GM12878 (cell line): ENCODE data around the gene CYP46A1. TPM values are rescaled to one million over a fixed set of nuclear protein-coding genes. Genes with fewer than 3 reads are reported as not detected.

Source experiments
- ATAC-seq: fragments of 200-7000 bp; cut with Tn5 transposase; 3 replicates; pipeline ENCODE4 v1.9.1; 2020; ENCODE audit warnings: mild to moderate bottlenecking, moderate library complexity
- BruUV-seq: library from RNA; stranded (reverse); fragments of 400-500 nt; replicated peaks from 2 replicates; lab custom pipeline; 2021; lab: Mats Ljungman, UMichigan
- CTCF ChIA-PET: fragments of 300-600 bp; sonication (Branson Sonifier 250); formaldehyde crosslinking; extraction: SDS; loops from one replicate; lab custom pipeline; 2021; ENCODE audit warnings: inconsistent platforms; lab: Yijun Ruan, JAX
- POLR2A ChIA-PET: fragments of 350-600 bp; formaldehyde crosslinking; extraction: SDS; loops from one replicate; lab custom pipeline; 2021; ENCODE audit warnings: inconsistent platforms; lab: Charles Lee
- RAD21 ChIA-PET: fragments of 300-600 bp; sonication (Branson Sonifier 250); formaldehyde crosslinking; loops from one replicate; lab custom pipeline; 2023; ENCODE audit warnings: antibody characterized with exemption; ENCODE audit not compliant: unreplicated experiment; lab: Charles Lee
- SMC1A ChIA-PET: fragments of 300-600 bp; sonication (Branson Sonifier 250); formaldehyde crosslinking; loops from one replicate; lab custom pipeline; 2023; ENCODE audit not compliant: unreplicated experiment, uncharacterized antibody; lab: Charles Lee
- DNase-seq: peaks from one replicate; pipeline ENCODE4 v3.0.0-alpha.2; 2011; ENCODE audit warnings: low read depth, low spot score
- FAIRE-seq: peaks from 3 replicates; lab custom pipeline; 2011; peaks lifted over from hg19 to GRCh38; lab: Jason Lieb, UNC
- H2AFZ ChIP-seq: 2 replicates; pipeline ENCODE4 v1.6.0; 2011; ENCODE audit warnings: low read depth, low read length, control low read depth; ENCODE audit not compliant: control insufficient read depth
- H3K27ac ChIP-seq: 2 replicates; pipeline ENCODE4 v1.5.1; 2011; ENCODE audit warnings: control low read depth; ENCODE audit not compliant: control insufficient read depth, insufficient read depth
- H3K27me3 ChIP-seq, 2 experiments: replicated peaks in 1 of 2; 2 replicates each; pipeline versions ENCODE4 v1.6.0 to v1.6.1; 2011; ENCODE audit warnings: low read length in 1 of 2; ENCODE audit not compliant: control insufficient read depth in 2 of 2, insufficient read depth in 2 of 2
- H3K36me3 ChIP-seq, 2 experiments: 2 replicates each; pipeline ENCODE4 v1.5.1; 2011; ENCODE audit warnings: low read length in 1 of 2; ENCODE audit not compliant: control insufficient read depth in 2 of 2, insufficient read depth in 2 of 2
- H3K4me1 ChIP-seq: 2 replicates; pipeline ENCODE4 v1.6.1; 2011; ENCODE audit warnings: mild to moderate bottlenecking, low read length, moderate library complexity, mixed read lengths; ENCODE audit not compliant: control insufficient read depth, insufficient read depth
- H3K4me2 ChIP-seq: 2 replicates; pipeline ENCODE4 v1.6.0; 2011; ENCODE audit warnings: control low read depth; ENCODE audit not compliant: control insufficient read depth, insufficient read depth
- H3K4me3 ChIP-seq: fragments of 200-600 bp; sonication (generic); 2 replicates; pipeline ENCODE4 v1.5.1; 2016
- H3K79me2 ChIP-seq: 2 replicates; pipeline ENCODE4 v1.6.0; 2011; ENCODE audit warnings: low read length; ENCODE audit not compliant: control insufficient read depth, insufficient read depth
- H3K9ac ChIP-seq: 2 replicates; pipeline ENCODE4 v1.8.0; 2011; ENCODE audit warnings: low read length, control low read depth, mixed read lengths; ENCODE audit not compliant: control insufficient read depth, insufficient read depth
- H3K9me3 ChIP-seq: replicated peaks from 3 replicates; pipeline ENCODE4 v1.5.1; 2011; ENCODE audit warnings: mild to moderate bottlenecking, low read length; ENCODE audit not compliant: control insufficient read depth, insufficient read depth
- H4K20me1 ChIP-seq: 2 replicates; pipeline ENCODE4 v1.6.0; 2011; ENCODE audit not compliant: control insufficient read depth, insufficient read depth
- BMI1 ChIP-seq: fragments of 450-650 bp; IDR thresholded peaks from 2 replicates; pipeline ENCODE4 v1.6.1; 2016; ENCODE audit warnings: mild to moderate bottlenecking, moderate library complexity, borderline replicate concordance
- CBFB ChIP-seq: IDR thresholded peaks from 2 replicates; pipeline ENCODE4 v1.6.1; 2016; ENCODE audit warnings: antibody characterized with exemption, low read depth
- CREB1 ChIP-seq: IDR thresholded peaks from 2 replicates; pipeline ENCODE4 v1.6.1; 2012; ENCODE audit warnings: low read depth, mild to moderate bottlenecking, inconsistent platforms
- EP300 ChIP-seq, 2 experiments: fragments of 150-350 bp in 1 of 2; IDR thresholded peaks; 2 replicates each; pipeline ENCODE4 v1.6.1; 2011 to 2012; ENCODE audit warnings: low read depth in 2 of 2, low read length in 2 of 2, borderline replicate concordance in 1 of 2, improper control_type of control experiment in 1 of 2, inconsistent platforms in 1 of 2; ENCODE audit not compliant: control insufficient read depth in 1 of 2
- NFIC ChIP-seq: IDR thresholded peaks from 2 replicates; pipeline ENCODE4 v1.6.1; 2012; ENCODE audit warnings: low read depth, mild to moderate bottlenecking, inconsistent platforms, low read length, moderate library complexity
- NFYA ChIP-seq: IDR thresholded peaks from 2 replicates; pipeline ENCODE4 v1.6.1; 2011; ENCODE audit warnings: low read depth, mild to moderate bottlenecking, low read length, improper control_type of control experiment, borderline replicate concordance
- NKRF ChIP-seq: fragments of 450-650 bp; conservative IDR thresholded peaks from 2 replicates; pipeline ENCODE4 v1.6.1; 2017; ENCODE audit warnings: mild to moderate bottlenecking, moderate library complexity
- NR2C1 ChIP-seq: fragments of 450-650 bp; IDR thresholded peaks from 2 replicates; pipeline ENCODE4 v1.6.1; 2017; ENCODE audit warnings: antibody characterized with exemption, mild to moderate bottlenecking, moderate library complexity
- RAD51 ChIP-seq: fragments of 450-650 bp; IDR thresholded peaks from 2 replicates; pipeline ENCODE4 v1.6.1; 2016; ENCODE audit warnings: moderate library complexity, mild to moderate bottlenecking, inconsistent platforms
- RBBP5 ChIP-seq: fragments of 200-600 bp; sonication (generic); conservative IDR thresholded peaks from 2 replicates; pipeline ENCODE4 v1.6.1; 2016
- SMAD5 ChIP-seq: IDR thresholded peaks from 2 replicates; pipeline ENCODE4 v1.6.1; 2016; ENCODE audit warnings: antibody characterized with exemption, low read depth
- SMC3 ChIP-seq: IDR thresholded peaks from 2 replicates; pipeline ENCODE4 v1.6.1; 2011; ENCODE audit warnings: low read length, improper control_type of control experiment, borderline replicate concordance
- TARDBP ChIP-seq: IDR thresholded peaks from 2 replicates; pipeline ENCODE4 v1.6.1; 2016; ENCODE audit warnings: borderline replicate concordance
- ZBTB33 ChIP-seq: fragments of 450-650 bp; IDR thresholded peaks from 2 replicates; pipeline ENCODE4 v1.6.1; 2017; ENCODE audit warnings: mild to moderate bottlenecking
- ZNF217 ChIP-seq: fragments of 450-650 bp; IDR thresholded peaks from 2 replicates; pipeline ENCODE4 v1.6.1; 2017; ENCODE audit warnings: antibody characterized with exemption, mild to moderate bottlenecking
- ZNF274 ChIP-seq: IDR thresholded peaks from one replicate; pipeline ENCODE4 v1.8.0; 2011; ENCODE audit not compliant: insufficient read length, insufficient read depth
- WGBS: methylation state at CpG from one replicate; pipeline ENCODE4 v1.1.6; 2016; ENCODE audit warnings: low lambda C conversion rate; ENCODE audit not compliant: insufficient replicate concordance, insufficient coverage; ENCODE audit errors: missing lambda C conversion rate; 5-methylcytosine and 5-hydroxymethylcytosine counted together
- in situ Hi-C: fragments of 300-500 bp; cut with MboI; formaldehyde crosslinking; loops from 9 replicates; pipeline ENCODE4 v1.14.3; 2018; ENCODE audit warnings: mixed read lengths
- intact Hi-C: fragments of 100-400 bp; cut with micrococcal nuclease; formaldehyde crosslinking; loops from one replicate; pipeline ENCODE4 v1.14.2; 2022; ENCODE audit not compliant: unreplicated experiment
- polyA plus RNA-seq, 11 experiments: library from polyadenylated mRNA; depleted of rRNA in 4 of 11; unstranded in 6 of 11; stranded (reverse) in 5 of 11; fragments of >200 nt; fragmentation: Nextera tagmentation in 4 of 11; fragmentation: Illumina TruSeq in 1 of 11; extraction: Ambion mirVana in 4 of 11; extraction: Trizol in 1 of 11; gene quantifications; 1 replicate in 1 of 11; 2 replicates in 10 of 11; pipeline versions ENCODE4 v1.2.1 to v1.2.3, GENCODE V29; 2011 to 2016; ENCODE audit warnings: inconsistent platforms in 2 of 11, missing spikeins in 2 of 11, low read depth in 1 of 11
- total RNA-seq, 4 experiments: library from RNA; depleted of rRNA in 3 of 4; stranded (reverse); fragments of >200 nt in 3 of 4; fragmentation: Illumina TruSeq in 1 of 4; extraction: Trizol in 1 of 4; gene quantifications; 2 replicates each; pipeline versions ENCODE4 v1.2.1 to v1.2.3, GENCODE V29; 2013 to 2021

Gene CYP46A1
- total and polyA plus RNA-seq, 10 of the 15 experiments (the other 5 are each of a cell fraction or from before 2014, with no cell fraction given) = 0.04 to 0.11 TPM; not detected in 8

- TF ChIP-seq NFYA (no peak), ZNF217 (no peak), RBBP5 (no peak)
Observed at GRCh38 chr14:99707921-99708320, 23.8 kb downstream of the CYP46A1 start (continued).

- no peak for ATAC-seq
- in situ Hi-C loops = no loop called here
Observed at GRCh38 chr14:99708449-99708848, 24.4 kb downstream of the CYP46A1 start.

GRCh38 chr14:99713972-99714371 lies 29.9 kb downstream of the CYP46A1 start:
- ChIA-PET CTCF (no interaction called here), RAD21 (no interaction called here), POLR2A (no interaction called here), SMC1A (no interaction called here)
- H2AFZ ChIP-seq = no peak overlapping the region
- ATAC-seq = no peak
- no peak for DNase-seq
- H3K27me3 ChIP-seq = no peaks in the 10 kb centered on the region
- no peaks in the 10 kb centered on the region for H3K9me3 ChIP-seq
- 42% methylated on average over 3 of the region's 3 CpGs for WGBS
- in situ Hi-C loops (no loop called here), intact Hi-C loops (no loop called here)
- no peaks in the 10 kb centered on the region for H3K36me3 ChIP-seq
- no peaks in the 10 kb centered on the region for H3K79me2 ChIP-seq
- peaks cover 10% of the 10 kb centered on the region for H3K4me1 ChIP-seq
- H3K9ac ChIP-seq = no peak overlapping the region
- no TSS peak for BruUV-seq
- no peak overlapping the region for H3K4me3 ChIP-seq
- no peaks in the 10 kb centered on the region for H4K20me1 ChIP-seq
- H3K4me2 ChIP-seq = no peak overlapping the region
- FAIRE-seq = no peak
- H3K27ac ChIP-seq = no peak overlapping the region
- TF ChIP-seq NFIC = no peak
- no peak for TF ChIP-seq SMAD5
- no peak for TF ChIP-seq RAD51
- TF ChIP-seq ZNF274 = no peak
- TF ChIP-seq NKRF = no peak
- TF ChIP-seq SMC3 = no peak
- no peak for TF ChIP-seq ZBTB33
- TF ChIP-seq TARDBP = no peak
- no peak for TF ChIP-seq EP300 (IDR thresholded peaks at IDR 0.05; ENCODE audit: borderline replicate concordance in 1 of 2, control insufficient read depth in 1 of 2, low read depth in 2 of 2, low read length in 2 of 2)
- TF ChIP-seq BMI1 = no peak
- TF ChIP-seq NR2C1 = no peak

More at GRCh38 chr14:99708449-99708848, 24.4 kb downstream of the CYP46A1 start:
- CTCF ChIA-PET = no interaction called here
- no peak overlapping the region for H3K4me2 ChIP-seq
- RAD21 ChIA-PET = no interaction called here
- no TSS peak for BruUV-seq
- H3K9ac ChIP-seq = no peak overlapping the region
- peaks cover 0 to 1% of the 10 kb centered on the region in 2 experiments; a peak in 1 of 4 replicates for H3K27me3 ChIP-seq
- FAIRE-seq (no peak), DNase-seq (no peak)
- H3K79me2 ChIP-seq = no peaks in the 10 kb centered on the region
- 29% methylated on average over 7 of the region's 7 CpGs for WGBS
- no peaks in the 10 kb centered on the region; the same call in 2 of the 3 replicates for H3K9me3 ChIP-seq
- no peaks in the 10 kb centered on the region for H4K20me1 ChIP-seq
- H3K27ac ChIP-seq = no peak overlapping the region
- no peaks in the 10 kb centered on the region for H3K36me3 ChIP-seq
- TF ChIP-seq CBFB (no peak), CREB1 (no peak)
- TF ChIP-seq, all 136 proteins: peak for 0
- POLR2A ChIA-PET = no interaction called here
- Histone ChIP-seq H3K4me1 (no peaks in the 10 kb centered on the region), H3K4me3 (no peak overlapping the region), H2AFZ (no peak overlapping the region)
- intact Hi-C loops = no loop called here
- SMC1A ChIA-PET = no interaction called here
